AG04449 (cell line): ENCODE results near the gene COLEC12.

Source experiments
- CTCF ChIA-PET: fragments of 350-600 bp; formaldehyde crosslinking; extraction: SDS; loops from one replicate; lab custom pipeline; 2021; ENCODE audit warnings: antibody characterized with exemption; lab: Yijun Ruan, JAX
- POLR2A ChIA-PET: fragments of 400-600, 350-600 bp; formaldehyde crosslinking; extraction: SDS; loops from one replicate; lab custom pipeline; 2020; ENCODE audit warnings: antibody characterized with exemption, inconsistent platforms; lab: Yijun Ruan, JAX
- DNase-seq: peaks from one replicate; pipeline ENCODE4 v3.0.0-alpha.2; 2010; ENCODE audit warnings: low read depth, low spot score
- H3K4me3 ChIP-seq: 2 replicates; pipeline ENCODE4 v1.5.1; 2011; ENCODE audit warnings: low read depth, mild to moderate bottlenecking, control low read depth, low read length
- TF ChIP-seq, protein P1 (sequence below): IDR thresholded peaks from one replicate; pipeline ENCODE4 v1.5.1; 2011; ENCODE audit warnings: mild to moderate bottlenecking, moderate library complexity, low read length, control low read depth, inconsistent platforms; ENCODE audit not compliant: insufficient read depth; ENCODE audit errors: missing control alignments

The COLEC12 gene

DNA sequence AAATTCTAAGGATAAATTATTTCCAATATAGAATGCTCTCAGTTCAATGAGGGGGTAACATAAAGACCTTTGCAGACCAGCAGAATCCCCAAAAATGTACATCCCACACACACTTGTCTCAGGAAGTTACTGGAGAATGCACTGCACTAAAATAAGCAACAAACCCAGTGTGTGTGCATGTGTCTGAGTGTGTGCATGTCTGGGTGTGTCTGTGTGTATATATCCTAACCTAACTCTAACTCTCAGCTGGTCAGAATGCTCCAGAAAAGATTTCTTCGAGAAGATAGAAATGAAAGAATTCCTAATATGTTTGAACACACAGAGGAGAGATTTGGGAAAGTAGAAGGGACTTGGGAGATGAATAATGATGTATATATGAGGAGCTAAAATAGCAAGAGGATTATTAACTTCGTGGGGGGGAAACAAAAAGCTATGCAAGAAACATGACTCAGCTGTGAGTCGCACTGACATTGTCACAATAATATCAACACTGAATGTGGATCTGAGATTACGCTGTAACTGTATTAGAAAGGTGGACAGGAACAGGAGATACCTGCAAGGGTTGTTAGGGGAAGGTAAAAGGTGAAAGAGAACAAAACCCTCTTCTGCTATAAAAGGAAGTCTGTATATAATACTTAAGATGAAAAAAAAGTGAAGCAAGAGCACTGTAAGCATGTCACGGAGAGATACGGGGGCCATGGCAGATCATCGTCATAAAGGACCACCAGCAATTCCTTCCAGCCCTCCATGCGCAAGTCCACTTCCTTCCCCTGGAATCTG lies 11.1 kb downstream of the COLEC12 start:
- CTCF ChIA-PET: interaction anchor here (1.1 to 1.3 kb wide), 2 partner anchors 14 to 16 kb away, joined by 3 to 4 read pairs; no protein-coding TSS in a partner anchor
- DNase-seq: no peak
- POLR2A ChIA-PET: interaction anchor here (1.0 to 1.3 kb wide), 2 partner anchors 10 to 128 kb away, joined by 3 to 12 read pairs; no protein-coding TSS in a partner anchor

DNA sequence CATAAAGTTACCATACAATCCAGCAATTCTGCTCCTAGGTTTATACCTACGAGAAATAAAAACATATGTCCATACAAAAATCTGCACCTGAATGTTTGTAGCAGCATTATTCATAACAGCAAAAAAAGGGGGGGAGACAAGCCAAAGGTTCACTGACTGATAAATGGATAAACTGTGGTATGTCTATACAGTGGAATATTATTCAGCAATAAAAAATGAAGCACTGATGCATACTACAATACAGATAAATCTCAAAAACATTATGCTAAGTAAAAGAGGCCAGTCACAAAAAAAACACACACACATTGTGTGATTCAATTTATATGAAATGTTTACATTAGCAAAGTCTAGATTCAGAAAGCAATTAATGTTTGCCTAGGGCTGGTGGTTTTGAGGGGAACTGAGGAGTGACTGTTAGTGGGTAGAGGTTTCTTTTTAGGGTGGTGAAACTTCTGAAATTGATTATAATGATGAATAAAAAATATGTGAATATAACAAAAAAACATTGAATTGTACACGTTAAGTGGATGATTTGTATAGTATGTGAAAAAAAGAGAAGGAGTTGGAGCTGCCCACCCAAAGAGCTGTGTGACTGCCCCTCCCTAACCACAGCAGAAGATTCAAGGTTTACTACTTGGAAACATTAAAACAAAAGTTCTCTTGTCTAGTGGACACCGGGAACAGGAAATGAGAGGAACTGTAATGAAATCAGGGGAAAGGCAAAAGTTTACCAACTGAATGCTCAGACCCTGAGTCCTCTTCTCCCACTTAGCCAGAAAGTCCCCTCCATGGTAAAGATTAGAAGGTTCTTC lies 13.4 kb downstream of the COLEC12 start:
- TF ChIP-seq, protein P1, sequence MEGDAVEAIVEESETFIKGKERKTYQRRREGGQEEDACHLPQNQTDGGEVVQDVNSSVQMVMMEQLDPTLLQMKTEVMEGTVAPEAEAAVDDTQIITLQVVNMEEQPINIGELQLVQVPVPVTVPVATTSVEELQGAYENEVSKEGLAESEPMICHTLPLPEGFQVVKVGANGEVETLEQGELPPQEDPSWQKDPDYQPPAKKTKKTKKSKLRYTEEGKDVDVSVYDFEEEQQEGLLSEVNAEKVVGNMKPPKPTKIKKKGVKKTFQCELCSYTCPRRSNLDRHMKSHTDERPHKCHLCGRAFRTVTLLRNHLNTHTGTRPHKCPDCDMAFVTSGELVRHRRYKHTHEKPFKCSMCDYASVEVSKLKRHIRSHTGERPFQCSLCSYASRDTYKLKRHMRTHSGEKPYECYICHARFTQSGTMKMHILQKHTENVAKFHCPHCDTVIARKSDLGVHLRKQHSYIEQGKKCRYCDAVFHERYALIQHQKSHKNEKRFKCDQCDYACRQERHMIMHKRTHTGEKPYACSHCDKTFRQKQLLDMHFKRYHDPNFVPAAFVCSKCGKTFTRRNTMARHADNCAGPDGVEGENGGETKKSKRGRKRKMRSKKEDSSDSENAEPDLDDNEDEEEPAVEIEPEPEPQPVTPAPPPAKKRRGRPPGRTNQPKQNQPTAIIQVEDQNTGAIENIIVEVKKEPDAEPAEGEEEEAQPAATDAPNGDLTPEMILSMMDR: no peak
- DNase-seq: no peak
- ChIA-PET CTCF (no interaction called here), POLR2A (no interaction called here)
- H3K4me3 ChIP-seq: no peak overlapping the region

More for the DNA sequence above, 11.1 kb downstream of the COLEC12 start:
- H3K4me3 ChIP-seq: no peak overlapping the region
- TF ChIP-seq, protein P1: no peak

DNA sequence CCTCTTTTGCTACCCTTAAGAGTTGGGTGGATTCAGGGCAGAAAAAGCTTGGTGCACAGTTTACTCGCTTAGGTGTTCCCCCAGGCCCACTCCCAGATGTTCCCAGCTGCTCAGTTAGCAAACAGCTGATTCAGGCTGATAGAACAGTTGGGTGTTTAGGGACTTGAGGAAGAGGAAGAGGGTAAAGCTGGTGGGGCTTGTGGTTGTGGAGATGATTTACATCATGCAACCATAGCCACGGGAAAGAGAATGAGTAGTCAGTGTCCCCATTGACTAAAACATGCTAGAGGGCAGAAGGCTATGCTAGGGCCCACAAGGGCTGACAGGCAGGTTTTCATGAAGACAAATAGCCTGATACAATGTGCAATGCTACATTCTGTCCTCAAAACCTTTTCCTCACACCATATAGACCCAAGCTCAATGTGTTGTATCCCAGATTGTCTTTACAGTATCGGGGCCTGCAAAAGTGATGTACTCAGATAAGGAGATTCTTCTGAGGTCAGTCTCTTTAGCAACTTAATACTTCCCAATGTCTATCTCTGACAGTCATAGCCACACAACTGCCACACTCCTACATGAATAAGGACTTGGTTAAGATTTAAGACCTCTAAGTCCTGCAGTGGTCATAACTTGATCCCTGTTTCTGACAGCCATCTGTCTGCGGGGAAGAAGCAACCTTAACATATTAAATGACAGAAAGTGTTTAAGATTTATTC lies 15.6 kb downstream of the COLEC12 start:
- DNase-seq: no peak
- CTCF ChIA-PET: interaction anchor here (1.3 to 2.8 kb wide), 4 partner anchors 10 to 198 kb away, joined by 3 to 13 read pairs (median 6); no protein-coding TSS in a partner anchor
- POLR2A ChIA-PET: interaction anchor here (0.7 kb wide), 1 partner anchor 90 kb away, joined by 3 read pairs; no protein-coding TSS in a partner anchor
- TF ChIP-seq, protein P1: no peak
- no peak overlapping the region for H3K4me3 ChIP-seq

DNA sequence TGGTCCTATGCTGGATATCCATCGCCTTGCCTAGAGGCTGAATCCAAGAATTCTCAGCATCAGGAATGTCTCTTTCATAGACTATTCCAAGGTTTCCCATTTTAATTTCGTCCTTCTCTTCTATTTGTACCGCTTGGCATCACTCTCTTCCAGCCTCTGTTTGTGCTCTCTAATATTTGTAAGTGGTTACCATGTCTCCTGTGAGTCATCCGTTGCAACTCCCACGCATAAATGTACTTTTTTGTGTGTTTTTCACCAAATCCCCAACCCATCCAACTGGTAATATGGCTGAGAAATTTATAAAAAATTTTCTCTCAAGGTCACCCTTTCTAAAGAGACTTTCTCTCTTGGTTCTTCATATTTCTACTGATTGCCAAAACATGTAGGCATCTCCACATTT lies 21.8 kb downstream of the COLEC12 start:
- ChIA-PET CTCF (interaction anchor here (1.1 to 1.6 kb wide), 4 partner anchors 12 to 184 kb away, joined by 3 to 6 read pairs (median 3); no protein-coding TSS in a partner anchor), POLR2A (interaction anchor here (1.1 to 1.2 kb wide), 2 partner anchors 11 to 62 kb away, joined by 3 to 12 read pairs; no protein-coding TSS in a partner anchor)
- TF ChIP-seq, protein P1: no peak
- no peak overlapping the region for H3K4me3 ChIP-seq
- no peak for DNase-seq

DNA sequence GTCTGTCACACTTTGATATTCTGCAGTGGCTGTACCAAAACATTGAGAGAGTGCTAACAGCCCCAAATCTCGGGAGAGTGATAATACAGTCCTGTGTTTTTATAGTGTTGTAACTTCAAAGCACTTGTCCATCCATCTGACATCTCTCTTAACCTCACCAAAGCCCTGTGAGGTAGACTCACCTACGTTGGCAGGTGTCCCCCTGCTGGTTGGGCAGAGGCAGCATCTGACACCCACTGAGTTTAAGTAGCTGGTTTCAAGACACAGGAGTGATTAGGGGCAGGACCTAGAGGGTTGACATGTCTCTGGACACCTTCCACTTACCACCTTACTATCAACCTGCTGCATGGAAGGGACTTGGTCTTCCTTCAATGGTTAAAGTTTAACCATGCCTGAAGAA lies 22.9 kb downstream of the COLEC12 start:
- TF ChIP-seq, protein P1: no peak
- POLR2A ChIA-PET: no interaction called here
- CTCF ChIA-PET: interaction anchor here (1.4 to 1.6 kb wide), 2 partner anchors 11 to 146 kb away, joined by 3 to 4 read pairs; no protein-coding TSS in a partner anchor
- DNase-seq: no peak
- no peak overlapping the region for H3K4me3 ChIP-seq
